IPS-20b (cell line): ENCODE measurements around the gene ZNF446.
"Not testable (repeated sequence)": the region's sequence is repeated elsewhere in the genome, so short reads cannot be mapped to it uniquely, and the experiment has no call there.

Experiments used
- H3K27ac ChIP-seq: one replicate; pipeline ENCODE4 v1.5.1; 2013; ENCODE audit warnings: low read length
- H3K27me3 ChIP-seq: 2 replicates; pipeline ENCODE4 v1.6.1; 2013; ENCODE audit warnings: mild to moderate bottlenecking, low read length, inconsistent platforms; ENCODE audit not compliant: insufficient read depth
- H3K36me3 ChIP-seq: 2 replicates; pipeline ENCODE4 v1.6.1; 2013; ENCODE audit warnings: low read depth, mild to moderate bottlenecking, inconsistent platforms, low read length, moderate library complexity; ENCODE audit not compliant: insufficient read depth
- H3K4me1 ChIP-seq: 2 replicates; pipeline ENCODE4 v1.6.1; 2013; ENCODE audit warnings: mild to moderate bottlenecking, control low read depth, inconsistent platforms, low read length, moderate library complexity; ENCODE audit not compliant: insufficient read depth
- H3K4me3 ChIP-seq: 2 replicates; pipeline ENCODE4 v1.5.1; 2013; ENCODE audit warnings: mild to moderate bottlenecking, low read length, inconsistent platforms
- H3K9ac ChIP-seq: 2 replicates; pipeline ENCODE4 v1.6.1; 2013; ENCODE audit warnings: low read depth, mild to moderate bottlenecking, inconsistent platforms, low read length, moderate library complexity
- H3K9me3 ChIP-seq: 2 replicates; pipeline ENCODE4 v1.6.1; 2013; ENCODE audit warnings: mild to moderate bottlenecking, low read depth, low read length, inconsistent platforms; ENCODE audit not compliant: insufficient read depth

ZNF446 gene

GRCh38 chr19:58482372-58482771, 6.2 kb downstream of the ZNF446 start:
- Histone ChIP-seq H3K9ac (no peak overlapping the region), H3K4me1 (no peaks in the 10 kb centered on the region), H3K27me3 (0 out of 2 replicates have a peak, but pooled peaks cover 8% of the 10 kb centered on the region), H3K9me3 (no peaks in the 10 kb centered on the region), H3K27ac (no peak overlapping the region), H3K4me3 (no peak overlapping the region), H3K36me3 (peaks cover 3% of the 10 kb centered on the region; the same call in 1 of the 2 replicates)

- no peak overlapping the region for H3K27ac ChIP-seq
- H3K9me3 ChIP-seq, result no peaks in the 10 kb centered on the region
- H3K36me3 ChIP-seq, result peaks cover 3% of the 10 kb centered on the region; the same call in 1 of the 2 replicates
- H3K27me3 ChIP-seq, result no peaks in the 10 kb centered on the region
- H3K4me1 ChIP-seq, result no peaks in the 10 kb centered on the region
- no peak overlapping the region for H3K9ac ChIP-seq
- no peak overlapping the region for H3K4me3 ChIP-seq
Measured at GRCh38 chr19:58483776-58484175, 7.6 kb downstream of the ZNF446 start.

DNA sequence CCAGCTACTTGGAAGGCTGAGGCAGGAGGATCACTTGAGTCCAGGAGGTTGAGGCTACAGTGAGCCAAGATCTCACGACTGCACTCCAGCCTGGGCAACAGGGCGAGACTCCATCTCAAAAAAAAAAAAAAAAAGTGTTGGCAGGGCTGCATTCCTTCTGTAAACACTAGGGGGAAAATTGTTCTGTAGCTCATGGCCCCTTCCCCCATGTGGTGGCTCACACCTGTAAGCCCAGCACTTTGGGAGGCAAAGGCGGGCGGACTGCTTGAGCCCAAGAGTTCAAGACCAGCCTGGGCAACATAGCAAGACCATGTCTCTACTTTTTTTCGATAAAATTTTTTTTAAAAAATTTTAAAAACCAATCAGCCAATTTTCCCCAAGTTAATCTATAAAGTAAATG, 8.2 kb downstream of the ZNF446 start:
- H3K36me3 ChIP-seq, H3K9me3 ChIP-seq, H3K27ac ChIP-seq, H3K4me3 ChIP-seq, H3K27me3 ChIP-seq, H3K9ac ChIP-seq, H3K4me1 ChIP-seq: not testable (repeated sequence)

DNA sequence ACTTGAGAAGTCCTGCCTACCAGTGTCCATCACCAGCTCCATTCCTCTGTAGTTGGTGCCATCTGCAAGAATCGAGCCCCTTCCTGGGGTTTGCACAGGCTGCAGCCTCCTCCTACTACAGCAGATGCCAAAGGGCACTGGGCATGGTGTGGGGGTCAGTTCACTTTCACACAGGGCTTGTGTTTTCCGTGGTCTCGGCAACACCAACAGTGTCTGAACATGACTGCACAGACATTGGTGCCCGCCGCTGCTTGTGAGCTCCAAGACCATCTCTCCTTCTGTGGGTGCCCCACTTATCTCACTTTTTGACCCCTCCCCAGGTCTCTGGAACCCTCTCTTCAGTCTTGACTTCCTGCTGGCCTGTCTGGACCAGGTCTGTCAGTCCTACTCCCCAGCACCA, 15.2 kb downstream of the ZNF446 start:
- Histone ChIP-seq H3K27ac (no peak overlapping the region), H3K36me3 (no peaks in the 10 kb centered on the region), H3K4me1 (no peaks in the 10 kb centered on the region), H3K9ac (no peak overlapping the region), H3K9me3 (no peaks in the 10 kb centered on the region), H3K4me3 (no peak overlapping the region), H3K27me3 (no peaks in the 10 kb centered on the region)

DNA sequence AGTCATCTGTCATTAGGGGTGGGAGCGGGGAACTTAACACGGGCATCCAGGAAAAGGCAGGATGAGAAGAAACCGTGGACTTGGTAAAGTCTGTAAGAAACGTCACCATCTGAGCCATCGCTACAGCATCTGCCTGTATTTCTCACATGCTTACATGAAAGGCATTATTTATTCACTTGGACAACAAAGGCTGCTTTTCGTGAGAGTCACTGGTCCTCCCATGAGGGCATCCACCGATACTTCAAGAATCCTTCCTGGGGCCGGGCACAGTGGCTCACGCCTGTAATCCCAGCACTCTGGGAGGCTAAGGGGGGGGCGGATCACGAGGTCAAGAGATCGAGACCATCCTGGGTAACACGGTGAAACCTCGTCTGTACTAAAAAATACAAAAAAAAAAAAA, 16.1 kb downstream of the ZNF446 start:
- Histone ChIP-seq H3K4me3 (no peak overlapping the region), H3K9me3 (no peaks in the 10 kb centered on the region)

GRCh38 chr19:58497634-58498170, 21.6 kb downstream of the ZNF446 start:
- Histone ChIP-seq H3K9me3 (no peaks in the 10 kb centered on the region), H3K27ac (no peak overlapping the region), H3K4me1 (peaks cover 6% of the 10 kb centered on the region; the same call in 1 of the 2 replicates), H3K27me3 (no peaks in the 10 kb centered on the region), H3K9ac (no peak overlapping the region), H3K4me3 (no peak overlapping the region; the same call in 1 of the 2 replicates), H3K36me3 (no peaks in the 10 kb centered on the region)

More for the DNA sequence above, 16.1 kb downstream of the ZNF446 start:
- Histone ChIP-seq H3K27ac (no peak overlapping the region), H3K9ac (no peak overlapping the region), H3K4me1 (no peaks in the 10 kb centered on the region), H3K36me3 (no peaks in the 10 kb centered on the region), H3K27me3 (no peaks in the 10 kb centered on the region)

DNA sequence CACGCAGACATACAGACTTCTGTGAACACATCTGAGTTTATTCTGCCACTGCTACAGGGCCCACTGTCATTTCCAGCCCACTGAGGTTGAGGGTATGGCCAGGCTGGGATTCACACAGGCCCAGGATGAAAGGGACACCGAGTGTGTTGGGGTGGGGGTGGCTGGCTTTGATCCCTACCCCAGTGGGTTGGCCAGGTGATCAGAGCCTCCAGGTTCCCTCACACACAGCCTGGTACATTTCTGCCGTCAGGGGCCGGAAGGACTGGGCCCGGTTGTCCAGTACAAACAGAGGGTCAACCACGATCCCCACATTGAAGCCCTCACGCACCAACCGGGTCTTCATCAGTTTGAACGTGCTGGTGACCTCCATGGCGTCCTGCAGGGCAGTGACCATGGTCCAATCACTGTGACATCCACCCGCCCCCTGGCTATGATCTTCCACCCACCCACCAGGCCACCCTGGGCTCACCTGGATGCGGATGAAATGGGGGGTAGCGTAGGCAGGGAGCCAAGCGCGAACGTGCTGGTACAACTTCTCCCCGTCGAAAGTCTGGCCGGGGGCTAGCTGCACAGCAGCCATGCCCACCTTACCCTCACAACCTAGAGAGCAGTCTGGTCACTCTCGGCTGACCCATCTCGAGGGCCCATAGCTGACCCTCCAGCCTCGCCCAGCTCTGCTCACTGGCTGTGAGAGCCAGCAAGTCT, 22.3 kb downstream of the ZNF446 start:
- no peaks in the 10 kb centered on the region for H3K36me3 ChIP-seq
- peak overlapping the region; percentile 71; the same call in 1 of the 2 replicates for H3K9ac ChIP-seq
- peaks cover 6% of the 10 kb centered on the region; the same call in 1 of the 2 replicates for H3K4me1 ChIP-seq
- no peak overlapping the region for H3K27ac ChIP-seq
- peak overlapping the region; percentile 97 for H3K4me3 ChIP-seq
- H3K9me3 ChIP-seq, result no peaks in the 10 kb centered on the region
- H3K27me3 ChIP-seq, result no peaks in the 10 kb centered on the region

GRCh38 chr19:58499021-58499927, 23.1 kb downstream of the ZNF446 start:
- H3K4me3 ChIP-seq, result peak overlapping the region; percentile 97
- H3K36me3 ChIP-seq, result no peaks in the 10 kb centered on the region
- H3K4me1 ChIP-seq, result peaks cover 6% of the 10 kb centered on the region; the same call in 1 of the 2 replicates
- peak overlapping the region; percentile 78 for H3K27ac ChIP-seq
- H3K9ac ChIP-seq, result peak overlapping the region; percentile 82
- H3K9me3 ChIP-seq, result no peaks in the 10 kb centered on the region
- no peaks in the 10 kb centered on the region for H3K27me3 ChIP-seq

DNA sequence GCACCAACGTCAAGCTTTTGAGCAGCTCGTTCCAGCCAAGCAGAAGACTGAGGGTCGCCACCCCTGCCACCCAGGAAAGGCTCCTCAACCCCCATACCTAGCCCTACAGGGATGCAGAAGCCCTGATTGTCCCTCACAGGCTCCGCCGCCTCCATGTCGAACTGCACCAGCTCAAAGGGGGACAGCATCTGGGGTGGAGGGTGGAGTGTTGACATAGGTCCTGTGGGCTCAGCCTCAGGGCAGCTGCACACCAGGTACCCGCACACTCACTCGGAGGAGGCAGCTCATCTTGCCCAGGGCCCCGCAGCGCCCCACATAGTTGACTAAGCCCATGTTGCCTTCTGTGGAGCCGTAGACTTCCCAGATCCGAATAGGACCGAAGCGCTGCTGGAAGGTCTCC, 24.1 kb downstream of the ZNF446 start:
- Histone ChIP-seq H3K4me3 (peak overlapping the region; percentile 77), H3K27me3 (no peaks in the 10 kb centered on the region), H3K4me1 (peaks cover 6% of the 10 kb centered on the region; the same call in 1 of the 2 replicates), H3K9me3 (no peaks in the 10 kb centered on the region), H3K36me3 (no peaks in the 10 kb centered on the region), H3K27ac (no peak overlapping the region), H3K9ac (no peak overlapping the region)

GRCh38 chr19:58507602-58508223, 31.6 kb downstream of the ZNF446 start:
- H3K27ac ChIP-seq, H3K36me3 ChIP-seq, H3K4me3 ChIP-seq, H3K9ac ChIP-seq, H3K4me1 ChIP-seq, H3K27me3 ChIP-seq, H3K9me3 ChIP-seq: not testable (repeated sequence)

DNA sequence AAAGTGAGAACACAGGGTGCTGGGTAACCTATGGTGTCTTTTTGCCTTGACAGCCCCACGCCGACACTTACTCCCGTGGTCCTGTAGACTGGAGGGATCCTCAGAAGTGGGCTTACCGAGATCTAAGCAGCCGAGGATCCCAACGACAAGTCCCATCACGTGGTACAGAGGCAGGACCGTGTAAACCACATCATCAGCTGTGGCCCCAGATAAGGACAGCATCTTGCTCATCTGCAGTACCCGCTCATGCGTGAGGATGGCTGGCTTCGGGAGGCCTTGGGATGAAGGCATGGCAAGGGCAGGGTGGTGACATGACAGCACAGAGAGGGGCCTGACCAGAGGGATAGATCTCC, 33.6 kb downstream of the ZNF446 start:
- Histone ChIP-seq H3K4me3 (no peak overlapping the region), H3K36me3 (no peaks in the 10 kb centered on the region), H3K27ac (no peak overlapping the region), H3K9me3 (no peaks in the 10 kb centered on the region), H3K4me1 (peaks cover 4% of the 10 kb centered on the region; the same call in 1 of the 2 replicates), H3K27me3 (no peaks in the 10 kb centered on the region), H3K9ac (no peak overlapping the region)
